BLaER1 (cell line): ENCODE data around the gene CIBAR2.
"Not testable (repeated sequence)": the region's sequence is repeated elsewhere in the genome, so short reads cannot be mapped to it uniquely, and the experiment has no call there.

Source experiments
- H3K27ac ChIP-seq: shearing (Covaris generic); formaldehyde crosslinking; 2 replicates; pipeline ENCODE4 v1.8.1; 2022
- H3K27me3 ChIP-seq: shearing (Covaris generic); formaldehyde crosslinking; 2 replicates; pipeline ENCODE4 v1.8.1; 2022
- H3K36me3 ChIP-seq: shearing (Covaris generic); formaldehyde crosslinking; 2 replicates; pipeline ENCODE4 v1.8.1; 2022
- H3K4me1 ChIP-seq: shearing (Covaris generic); formaldehyde crosslinking; 2 replicates; pipeline ENCODE4 v1.8.1; 2022
- H3K4me2 ChIP-seq: shearing (Covaris generic); formaldehyde crosslinking; 2 replicates; pipeline ENCODE4 v1.8.1; 2022
- H3K4me3 ChIP-seq: shearing (Covaris generic); formaldehyde crosslinking; 2 replicates; pipeline ENCODE4 v1.8.1; 2022
- H3K9ac ChIP-seq: shearing (Covaris generic); formaldehyde crosslinking; 2 replicates; pipeline ENCODE4 v1.8.1; 2022
- H3K9me3 ChIP-seq: shearing (Covaris generic); formaldehyde crosslinking; 2 replicates; pipeline ENCODE4 v1.8.1; 2022
- H4K20me1 ChIP-seq: shearing (Covaris generic); formaldehyde crosslinking; 2 replicates; pipeline ENCODE4 v1.8.1; 2022
- Cebpa-rat ChIP-seq: shearing (Covaris generic); IDR thresholded peaks from 2 replicates; pipeline ENCODE4 v1.8.1; 2022

CIBAR2 gene

GRCh38 chr16:85055493-85056210 is 56.6 kb downstream of the CIBAR2 start:
- no peaks in the 10 kb centered on the region for H3K9me3 ChIP-seq
- no peaks in the 10 kb centered on the region for H3K36me3 ChIP-seq
- peaks cover 51% of the 10 kb centered on the region for H3K4me1 ChIP-seq
- H3K27ac ChIP-seq, result no peak overlapping the region
- no peak overlapping the region; the same call in 1 of the 2 replicates for H3K9ac ChIP-seq
- H3K4me3 ChIP-seq, result peak overlapping the region; percentile 36
- TF ChIP-seq Cebpa-rat, result no peak
- peaks cover 27% of the 10 kb centered on the region for H3K27me3 ChIP-seq
- peaks cover 41% of the 10 kb centered on the region for H4K20me1 ChIP-seq
- H3K4me2 ChIP-seq, result peak overlapping the region; percentile 88

GRCh38 chr16:85054948-85055492 is 57.3 kb downstream of the CIBAR2 start:
- Histone ChIP-seq H3K9ac (no peak overlapping the region), H3K4me3 (no peak overlapping the region), H3K9me3 (no peaks in the 10 kb centered on the region), H3K27ac (no peak overlapping the region), H3K36me3 (no peaks in the 10 kb centered on the region), H3K4me1 (peaks cover 58% of the 10 kb centered on the region), H3K27me3 (peaks cover 24% of the 10 kb centered on the region), H3K4me2 (peak overlapping the region; percentile 88), H4K20me1 (peaks cover 42% of the 10 kb centered on the region)
- no peak for TF ChIP-seq Cebpa-rat

GRCh38 chr16:85054321-85054720 is 58.0 kb downstream of the CIBAR2 start:
- not testable (repeated sequence) for H3K36me3 ChIP-seq, H3K9ac ChIP-seq, H3K9me3 ChIP-seq, H3K27ac ChIP-seq, H3K4me3 ChIP-seq
- H4K20me1 ChIP-seq, result peaks cover 39% of the 10 kb centered on the region
- peaks cover 62% of the 10 kb centered on the region for H3K4me1 ChIP-seq
- H3K4me2 ChIP-seq, result peak overlapping the region; percentile 88; the same call in 1 of the 2 replicates
- H3K27me3 ChIP-seq, result peaks cover 21% of the 10 kb centered on the region

GRCh38 chr16:85052536-85052935 is 59.7 kb downstream of the CIBAR2 start:
- H3K36me3 ChIP-seq, result no peaks in the 10 kb centered on the region
- H3K4me1 ChIP-seq, result peaks cover 60% of the 10 kb centered on the region
- H3K4me3 ChIP-seq, result no peak overlapping the region
- peaks cover 23% of the 10 kb centered on the region for H4K20me1 ChIP-seq
- H3K27me3 ChIP-seq, result peaks cover 25% of the 10 kb centered on the region
- H3K9me3 ChIP-seq, result no peaks in the 10 kb centered on the region
- H3K27ac ChIP-seq, result no peak overlapping the region
- H3K4me2 ChIP-seq, result no peak overlapping the region
- TF ChIP-seq Cebpa-rat, result no peak
- no peak overlapping the region for H3K9ac ChIP-seq

- H3K36me3 ChIP-seq, result no peaks in the 10 kb centered on the region
- H4K20me1 ChIP-seq, result peaks cover 18% of the 10 kb centered on the region
- H3K27ac ChIP-seq, result no peak overlapping the region
- peaks cover 26% of the 10 kb centered on the region for H3K27me3 ChIP-seq
- no peak overlapping the region for H3K9ac ChIP-seq
- no peak for TF ChIP-seq Cebpa-rat
- no peak overlapping the region for H3K4me3 ChIP-seq
- peaks cover 60% of the 10 kb centered on the region for H3K4me1 ChIP-seq
- no peaks in the 10 kb centered on the region for H3K9me3 ChIP-seq
- no peak overlapping the region for H3K4me2 ChIP-seq
These were observed 60.6 kb downstream of the CIBAR2 start for GRCh38 chr16:85051683-85052082.

- Histone ChIP-seq H3K9me3 (no peaks in the 10 kb centered on the region), H3K4me3 (no peak overlapping the region), H3K36me3 (no peaks in the 10 kb centered on the region), H3K4me1 (peaks cover 60% of the 10 kb centered on the region), H3K9ac (no peak overlapping the region), H3K27ac (no peak overlapping the region), H4K20me1 (peaks cover 15% of the 10 kb centered on the region), H3K4me2 (peak overlapping the region; percentile 82), H3K27me3 (peaks cover 30% of the 10 kb centered on the region)
- no peak for TF ChIP-seq Cebpa-rat
These were observed 61.1 kb downstream of the CIBAR2 start for GRCh38 chr16:85051067-85051581.

GRCh38 chr16:85049706-85050305 is 62.5 kb downstream of the CIBAR2 start:
- no peak for TF ChIP-seq Cebpa-rat
- H3K9ac ChIP-seq, result no peak overlapping the region
- no peaks in the 10 kb centered on the region for H3K9me3 ChIP-seq
- peaks cover 53% of the 10 kb centered on the region for H3K4me1 ChIP-seq
- H4K20me1 ChIP-seq, result peaks cover 5% of the 10 kb centered on the region; the same call in 1 of the 2 replicates
- H3K36me3 ChIP-seq, result no peaks in the 10 kb centered on the region
- H3K4me3 ChIP-seq, result no peak overlapping the region
- H3K4me2 ChIP-seq, result peak overlapping the region; percentile 82
- no peak overlapping the region for H3K27ac ChIP-seq
- H3K27me3 ChIP-seq, result peaks cover 34% of the 10 kb centered on the region

GRCh38 chr16:85048921-85049562 is 63.2 kb downstream of the CIBAR2 start:
- H4K20me1 ChIP-seq, result peaks cover 5% of the 10 kb centered on the region; the same call in 1 of the 2 replicates
- H3K36me3 ChIP-seq, result no peaks in the 10 kb centered on the region
- H3K4me2 ChIP-seq, result no peak overlapping the region
- H3K9me3 ChIP-seq, result no peaks in the 10 kb centered on the region
- no peak for TF ChIP-seq Cebpa-rat
- peaks cover 34% of the 10 kb centered on the region for H3K27me3 ChIP-seq
- H3K4me1 ChIP-seq, result peaks cover 47% of the 10 kb centered on the region
- no peak overlapping the region for H3K27ac ChIP-seq
- H3K4me3 ChIP-seq, result no peak overlapping the region
- H3K9ac ChIP-seq, result no peak overlapping the region
